HG03342 (cell line): Measurements from ENCODE around the gene IGSF9.

Experiments
- ATAC-seq: cut with Tn5 transposase; IDR thresholded peaks from one replicate; pipeline ENCODE4 v1.9.1; 2021; ENCODE audit warnings: mild to moderate bottlenecking, moderate library complexity; ENCODE audit not compliant: unreplicated experiment

IGSF9 gene

GRCh38 chr1:159947942-159948341, 2.5 kb upstream of the IGSF9 start:
- ATAC-seq, result no peak

GRCh38 chr1:159946242-159947187, 1.1 kb upstream of the IGSF9 start:
- no peak for ATAC-seq

- no peak for ATAC-seq
Measured at GRCh38 chr1:159944623-159945455, 574 bp downstream of the IGSF9 start.

GRCh38 chr1:159943908-159944622, 1.3 kb downstream of the IGSF9 start:
- ATAC-seq, result no peak

GRCh38 chr1:159943278-159943640, 2.2 kb downstream of the IGSF9 start:
- no peak for ATAC-seq

GRCh38 chr1:159942632-159943277, 2.7 kb downstream of the IGSF9 start:
- no peak for ATAC-seq

- no peak for ATAC-seq
Measured at GRCh38 chr1:159941591-159942560, 3.5 kb downstream of the IGSF9 start.

GRCh38 chr1:159941141-159941540, 4.3 kb downstream of the IGSF9 start:
- no peak for ATAC-seq

- no peak for ATAC-seq
Measured at GRCh38 chr1:159940006-159940620, 5.3 kb downstream of the IGSF9 start.

- no peak for ATAC-seq
Measured at GRCh38 chr1:159939678-159940002, 5.8 kb downstream of the IGSF9 start.

GRCh38 chr1:159938905-159939677, 6.3 kb downstream of the IGSF9 start:
- ATAC-seq, result no peak

- ATAC-seq, result no peak
Measured at GRCh38 chr1:159938211-159938852, 7.1 kb downstream of the IGSF9 start.

- no peak for ATAC-seq
Measured at GRCh38 chr1:159937054-159937750, 8.2 kb downstream of the IGSF9 start.

- ATAC-seq, result no peak
Measured at GRCh38 chr1:159936273-159936904, 9.0 kb downstream of the IGSF9 start.

GRCh38 chr1:159935719-159936272, 9.6 kb downstream of the IGSF9 start:
- no peak for ATAC-seq

- no peak for ATAC-seq
Measured at GRCh38 chr1:159935305-159935704, 10.1 kb downstream of the IGSF9 start.
